ENCODE data around the gene SLC16A12.

SLC16A12 gene

GRCh38 chr10:89576022-89576421 is 40.6 kb upstream of the SLC16A12 start:
- no peak overlapping the region for H3K4me3 ChIP-seq (ENCODE audit: insufficient read depth in 1 of 2, low read depth in 1 of 2, low read length in 2 of 2)
- H2BK5ac ChIP-seq (ENCODE audit: low read depth, low read length, poor library complexity, severe bottlenecking): no peak overlapping the region
- no peaks in the 10 kb centered on the region for H3K27me3 ChIP-seq (ENCODE audit: control insufficient read depth in 1 of 2, insufficient read depth in 1 of 2, low read length in 2 of 2)
- WGBS: 93% methylated on average over 3 of the region's 3 CpGs
- no peak overlapping the region for H2BK120ac ChIP-seq (ENCODE audit: low read depth, low read length)
- no peaks in the 10 kb centered on the region for H3K36me3 ChIP-seq (ENCODE audit: control insufficient read depth in 1 of 2, insufficient read depth in 2 of 2, low read depth in 1 of 2, low read length in 2 of 2)
- H2AK5ac ChIP-seq (ENCODE audit: low read length, severe bottlenecking): no peak overlapping the region
- no peak overlapping the region for H3K27ac ChIP-seq (ENCODE audit: low read length, poor library complexity, severe bottlenecking)
- H3K4me1 ChIP-seq (ENCODE audit: control insufficient read depth, insufficient read depth, low read depth, low read length): no peaks in the 10 kb centered on the region
- H3K79me1 ChIP-seq (replicated peaks; ENCODE audit: low read length, poor library complexity, severe bottlenecking): no peaks in the 10 kb centered on the region
- no peak overlapping the region for H3K14ac ChIP-seq (ENCODE audit: low read length in 2 of 2)
- no peak overlapping the region for H2BK12ac ChIP-seq (ENCODE audit: low read length in 2 of 2)
- peaks cover 5% of the 10 kb centered on the region for H3K9me3 ChIP-seq (ENCODE audit: control insufficient read depth, low read length)
- no peak overlapping the region for H4K91ac ChIP-seq (ENCODE audit: low read length)
- no peak overlapping the region for H3K18ac ChIP-seq (ENCODE audit: low read depth in 1 of 2, low read length in 2 of 2)
- H4K8ac ChIP-seq (ENCODE audit: low read length): no peak overlapping the region
- no peak overlapping the region for H2AFZ ChIP-seq (ENCODE audit: low read depth, low read length)
- H3K4me2 ChIP-seq (ENCODE audit: low read length, poor library complexity, severe bottlenecking): no peak overlapping the region
- H2BK15ac ChIP-seq (ENCODE audit: low read depth, poor library complexity, severe bottlenecking): no peak overlapping the region
- H3K4ac ChIP-seq (ENCODE audit: low read depth in 1 of 2, low read length in 2 of 2): no peak overlapping the region
- no peak overlapping the region for H3K9ac ChIP-seq (ENCODE audit: low read length)
- H3K23ac ChIP-seq (ENCODE audit: low read length in 2 of 2): no peak overlapping the region
- no peak for DNase-seq

- H3K36me3 ChIP-seq (ENCODE audit: control insufficient read depth in 1 of 2, insufficient read depth in 2 of 2, low read depth in 1 of 2, low read length in 2 of 2): no peaks in the 10 kb centered on the region
These were observed 39.6 kb upstream of the SLC16A12 start for GRCh38 chr10:89575031-89575430.

GRCh38 chr10:89574368-89574767 is 39.0 kb upstream of the SLC16A12 start:
- Histone ChIP-seq H3K4me1 (ENCODE audit: control insufficient read depth, insufficient read depth, low read depth, low read length) (no peaks in the 10 kb centered on the region), H2AFZ (ENCODE audit: low read depth, low read length) (no peak overlapping the region), H3K36me3 (ENCODE audit: control insufficient read depth in 1 of 2, insufficient read depth in 2 of 2, low read depth in 1 of 2, low read length in 2 of 2) (no peaks in the 10 kb centered on the region), H3K4ac (ENCODE audit: low read depth in 1 of 2, low read length in 2 of 2) (no peak overlapping the region), H3K27me3 (ENCODE audit: control insufficient read depth in 1 of 2, insufficient read depth in 1 of 2, low read length in 2 of 2) (no peaks in the 10 kb centered on the region), H3K14ac (ENCODE audit: low read length in 2 of 2) (no peak overlapping the region), H2BK15ac (ENCODE audit: low read depth, poor library complexity, severe bottlenecking) (no peak overlapping the region), H3K4me2 (ENCODE audit: low read length, poor library complexity, severe bottlenecking) (no peak overlapping the region), H2BK12ac (ENCODE audit: low read length in 2 of 2) (no peak overlapping the region), H3K79me1 (replicated peaks; ENCODE audit: low read length, poor library complexity, severe bottlenecking) (no peaks in the 10 kb centered on the region), H3K27ac (ENCODE audit: low read length, poor library complexity, severe bottlenecking) (no peak overlapping the region), H4K8ac (ENCODE audit: low read length) (no peak overlapping the region), H4K91ac (ENCODE audit: low read length) (no peak overlapping the region), H3K9me3 (ENCODE audit: control insufficient read depth, low read length) (peaks cover 5% of the 10 kb centered on the region), H3K4me3 (ENCODE audit: insufficient read depth in 1 of 2, low read depth in 1 of 2, low read length in 2 of 2) (no peak overlapping the region), H2BK5ac (ENCODE audit: low read depth, low read length, poor library complexity, severe bottlenecking) (no peak overlapping the region), H3K18ac (ENCODE audit: low read depth in 1 of 2, low read length in 2 of 2) (no peak overlapping the region), H2BK120ac (ENCODE audit: low read depth, low read length) (no peak overlapping the region), H3K23ac (ENCODE audit: low read length in 2 of 2) (no peak overlapping the region), H3K9ac (ENCODE audit: low read length) (no peak overlapping the region), H2AK5ac (ENCODE audit: low read length, severe bottlenecking) (no peak overlapping the region)
- WGBS: 57% methylated on average over 1 of the region's 1 CpG
- DNase-seq: no peak

More at GRCh38 chr10:89575031-89575430, 39.6 kb upstream of the SLC16A12 start:
- no peak overlapping the region for H3K27ac ChIP-seq (ENCODE audit: low read length, poor library complexity, severe bottlenecking)
- H2AFZ ChIP-seq (ENCODE audit: low read depth, low read length): no peak overlapping the region
- H2BK15ac ChIP-seq (ENCODE audit: low read depth, poor library complexity, severe bottlenecking): no peak overlapping the region
- DNase-seq: no peak
- peaks cover 5% of the 10 kb centered on the region for H3K9me3 ChIP-seq (ENCODE audit: control insufficient read depth, low read length)
- no peak overlapping the region for H3K4me3 ChIP-seq (ENCODE audit: insufficient read depth in 1 of 2, low read depth in 1 of 2, low read length in 2 of 2)
- H2BK12ac ChIP-seq (ENCODE audit: low read length in 2 of 2): no peak overlapping the region
- H3K27me3 ChIP-seq (ENCODE audit: control insufficient read depth in 1 of 2, insufficient read depth in 1 of 2, low read length in 2 of 2): no peaks in the 10 kb centered on the region
- H4K8ac ChIP-seq (ENCODE audit: low read length): no peak overlapping the region
- H4K91ac ChIP-seq (ENCODE audit: low read length): no peak overlapping the region
- H3K14ac ChIP-seq (ENCODE audit: low read length in 2 of 2): no peak overlapping the region
- no peak overlapping the region for H2BK120ac ChIP-seq (ENCODE audit: low read depth, low read length)
- no peak overlapping the region for H2AK5ac ChIP-seq (ENCODE audit: low read length, severe bottlenecking)
- H2BK5ac ChIP-seq (ENCODE audit: low read depth, low read length, poor library complexity, severe bottlenecking): no peak overlapping the region
- no peak overlapping the region for H3K4me2 ChIP-seq (ENCODE audit: low read length, poor library complexity, severe bottlenecking)
- H3K23ac ChIP-seq (ENCODE audit: low read length in 2 of 2): no peak overlapping the region
- no peak overlapping the region for H3K9ac ChIP-seq (ENCODE audit: low read length)
- no peaks in the 10 kb centered on the region for H3K4me1 ChIP-seq (ENCODE audit: control insufficient read depth, insufficient read depth, low read depth, low read length)
- H3K4ac ChIP-seq (ENCODE audit: low read depth in 1 of 2, low read length in 2 of 2): no peak overlapping the region
- H3K18ac ChIP-seq (ENCODE audit: low read depth in 1 of 2, low read length in 2 of 2): no peak overlapping the region
- no peaks in the 10 kb centered on the region for H3K79me1 ChIP-seq (replicated peaks; ENCODE audit: low read length, poor library complexity, severe bottlenecking)

GRCh38 chr10:89567576-89568245 is 32.3 kb upstream of the SLC16A12 start:
- Histone ChIP-seq H2AK5ac (ENCODE audit: low read length, severe bottlenecking) (no peak overlapping the region), H3K18ac (ENCODE audit: low read depth in 1 of 2, low read length in 2 of 2) (no peak overlapping the region), H3K9ac (ENCODE audit: low read length) (peak overlapping the region; percentile 21), H3K14ac (ENCODE audit: low read length in 2 of 2) (no peak overlapping the region), H3K23ac (ENCODE audit: low read length in 2 of 2) (no peak overlapping the region), H3K27me3 (ENCODE audit: control insufficient read depth in 1 of 2, insufficient read depth in 1 of 2, low read length in 2 of 2) (no peaks in the 10 kb centered on the region), H3K4me1 (ENCODE audit: control insufficient read depth, insufficient read depth, low read depth, low read length) (no peaks in the 10 kb centered on the region), H3K79me1 (replicated peaks; ENCODE audit: low read length, poor library complexity, severe bottlenecking) (no peaks in the 10 kb centered on the region), H2BK12ac (ENCODE audit: low read length in 2 of 2) (no peak overlapping the region), H3K4me2 (ENCODE audit: low read length, poor library complexity, severe bottlenecking) (no peak overlapping the region), H2BK15ac (ENCODE audit: low read depth, poor library complexity, severe bottlenecking) (no peak overlapping the region), H2BK5ac (ENCODE audit: low read depth, low read length, poor library complexity, severe bottlenecking) (no peak overlapping the region), H3K27ac (ENCODE audit: low read length, poor library complexity, severe bottlenecking) (no peak overlapping the region), H3K9me3 (ENCODE audit: control insufficient read depth, low read length) (no peaks in the 10 kb centered on the region), H2BK120ac (ENCODE audit: low read depth, low read length) (no peak overlapping the region), H4K91ac (ENCODE audit: low read length) (no peak overlapping the region), H3K4ac (ENCODE audit: low read depth in 1 of 2, low read length in 2 of 2) (no peak overlapping the region), H3K36me3 (ENCODE audit: control insufficient read depth in 1 of 2, insufficient read depth in 2 of 2, low read depth in 1 of 2, low read length in 2 of 2) (no peaks in the 10 kb centered on the region), H2AFZ (ENCODE audit: low read depth, low read length) (no peak overlapping the region), H4K8ac (ENCODE audit: low read length) (no peak overlapping the region), H3K4me3 (ENCODE audit: insufficient read depth in 1 of 2, low read depth in 1 of 2, low read length in 2 of 2) (no peak overlapping the region)
- no peak for DNase-seq
- WGBS: no CpG with 5 or more reads among the region's 3 CpGs

Data from mesenchymal stem cell (in vitro differentiated cells and primary cell).